ENCODE measurements around the gene CDKL4.

- no peak for TF ChIP-seq EZH2 (IDR thresholded peaks at IDR 0.05; ENCODE audit: insufficient read depth, poor library complexity, severe bottlenecking)
- TF ChIP-seq EZH2phosphoT487 (IDR thresholded peaks at IDR 0.05; ENCODE audit: insufficient read depth, low read depth), result no peak
Observed at GRCh38 chr2:39144416-39144815, 99.4 kb downstream of the CDKL4 start.

Data from GM23248 (cell line).